PC-3 (cell line): ENCODE results near the gene CD300C.

Source experiments
- EZH2phosphoT487 ChIP-seq: fragments of 300-600 bp; sonication (generic); IDR thresholded peaks from 2 replicates; pipeline ENCODE4 v1.6.1; 2018; ENCODE audit warnings: mild to moderate bottlenecking, antibody characterized with exemption, low read length, borderline replicate concordance
- TF ChIP-seq, protein P1 (sequence below): fragments of 300-600 bp; sonication (generic); conservative IDR thresholded peaks from 2 replicates; pipeline ENCODE4 v1.5.1; 2017; ENCODE audit warnings: antibody characterized with exemption, low read depth, mild to moderate bottlenecking, low read length

DNA sequence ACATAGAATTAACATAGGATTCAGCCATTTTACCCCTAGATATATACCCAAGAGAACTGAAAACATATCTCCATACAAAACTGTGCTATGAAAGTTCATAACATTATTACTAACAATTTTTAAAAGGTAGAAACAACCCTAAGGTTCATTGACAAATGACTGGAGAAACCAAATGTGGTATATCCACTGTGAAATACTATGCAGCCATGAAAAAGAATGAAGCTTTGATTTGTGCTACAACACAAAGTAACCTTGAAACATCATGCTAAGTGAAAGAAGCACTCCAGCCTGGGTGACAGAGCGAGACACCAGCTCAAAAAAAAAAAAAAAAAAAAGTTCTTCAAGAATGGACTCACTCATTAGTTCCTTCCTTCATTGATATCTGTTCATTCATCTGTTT lies 45.6 kb upstream of the CD300C start:
- TF ChIP-seq EZH2phosphoT487, result no peak
- TF ChIP-seq, protein P1, sequence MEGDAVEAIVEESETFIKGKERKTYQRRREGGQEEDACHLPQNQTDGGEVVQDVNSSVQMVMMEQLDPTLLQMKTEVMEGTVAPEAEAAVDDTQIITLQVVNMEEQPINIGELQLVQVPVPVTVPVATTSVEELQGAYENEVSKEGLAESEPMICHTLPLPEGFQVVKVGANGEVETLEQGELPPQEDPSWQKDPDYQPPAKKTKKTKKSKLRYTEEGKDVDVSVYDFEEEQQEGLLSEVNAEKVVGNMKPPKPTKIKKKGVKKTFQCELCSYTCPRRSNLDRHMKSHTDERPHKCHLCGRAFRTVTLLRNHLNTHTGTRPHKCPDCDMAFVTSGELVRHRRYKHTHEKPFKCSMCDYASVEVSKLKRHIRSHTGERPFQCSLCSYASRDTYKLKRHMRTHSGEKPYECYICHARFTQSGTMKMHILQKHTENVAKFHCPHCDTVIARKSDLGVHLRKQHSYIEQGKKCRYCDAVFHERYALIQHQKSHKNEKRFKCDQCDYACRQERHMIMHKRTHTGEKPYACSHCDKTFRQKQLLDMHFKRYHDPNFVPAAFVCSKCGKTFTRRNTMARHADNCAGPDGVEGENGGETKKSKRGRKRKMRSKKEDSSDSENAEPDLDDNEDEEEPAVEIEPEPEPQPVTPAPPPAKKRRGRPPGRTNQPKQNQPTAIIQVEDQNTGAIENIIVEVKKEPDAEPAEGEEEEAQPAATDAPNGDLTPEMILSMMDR, result no peak
